Muscle of arm (tissue), 12 donors: Measurements from ENCODE around the gene B3GALT6. TPM values are rescaled to one million over a fixed set of nuclear protein-coding genes. Genes with fewer than 3 reads are reported as not detected.

ENCODE experiments used
- DNase-seq: peaks from one replicate; pipeline ENCODE4 v3.0.0-alpha.2; 2013
- polyA plus RNA-seq, 12 donors: library from polyadenylated mRNA; unstranded; fragments of 120-200 nt; gene quantifications; one replicate each; pipeline ENCODE4 v1.2.1, GENCODE V29; 2013; ENCODE audit not compliant: insufficient read length in 12 of 12

B3GALT6 gene
- polyA plus RNA-seq, 12 donors = 12.3 to 155 (median 16.1) TPM

GRCh38 chr1:1259540-1259939, 27.5 kb downstream of the B3GALT6 start:
- no peak for DNase-seq

DNA sequence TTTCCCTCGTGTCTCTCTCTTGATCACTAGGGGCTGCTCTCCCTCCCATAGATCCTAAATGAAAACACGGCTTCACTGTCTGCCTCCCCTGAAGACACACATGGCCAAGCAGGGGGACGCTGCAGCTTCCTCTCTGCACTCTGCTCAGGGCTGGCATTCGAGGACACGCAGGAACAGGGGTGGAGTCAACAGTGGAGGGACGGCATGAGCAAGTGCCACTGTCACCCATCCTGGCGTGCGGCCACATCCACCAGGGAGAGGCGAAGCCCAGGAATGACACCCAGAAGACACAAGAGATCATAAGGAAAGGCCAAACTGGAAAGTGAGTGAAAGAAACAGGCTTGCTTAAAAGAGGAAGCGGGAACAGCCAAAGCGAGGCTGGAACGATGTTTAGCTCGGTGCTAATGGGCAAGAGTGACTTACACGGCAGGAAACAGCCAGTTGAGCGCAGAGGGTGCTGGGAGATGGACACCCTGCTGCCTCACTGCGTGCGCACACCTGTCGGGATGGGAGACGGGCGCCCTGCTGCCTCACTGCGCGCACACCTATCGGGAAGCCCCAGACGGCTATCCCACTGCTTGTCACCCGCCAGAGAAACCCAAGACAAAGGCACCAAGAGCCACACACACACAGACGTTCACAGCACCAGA, 28.0 kb downstream of the B3GALT6 start:
- no peak for DNase-seq

- DNase-seq = no peak
These were observed 29.0 kb downstream of the B3GALT6 start for GRCh38 chr1:1260843-1261560.

GRCh38 chr1:1262071-1262470, 30.0 kb downstream of the B3GALT6 start:
- no peak for DNase-seq

DNA sequence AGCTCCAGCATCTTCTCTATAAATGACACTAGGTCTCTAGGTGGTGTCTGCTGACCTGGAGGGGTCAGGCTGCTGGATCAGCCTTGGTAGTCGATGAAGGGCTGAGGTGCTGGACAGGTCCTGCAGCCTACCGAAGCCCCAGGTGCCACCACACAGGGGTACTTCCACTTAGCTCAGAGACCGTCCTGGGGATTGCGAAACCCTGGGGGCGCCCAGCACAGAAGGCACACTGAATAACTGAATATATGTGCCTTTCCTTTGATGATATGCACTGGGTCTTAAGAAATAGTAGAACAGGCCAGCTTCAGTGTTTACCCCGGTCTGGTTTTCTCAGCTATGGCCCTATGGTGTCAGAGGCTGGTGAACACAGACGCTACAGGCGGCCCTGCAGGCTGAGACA, 30.7 kb downstream of the B3GALT6 start:
- no peak for DNase-seq

GRCh38 chr1:1264026-1264425, 32.0 kb downstream of the B3GALT6 start:
- no peak for DNase-seq

GRCh38 chr1:1264868-1265272, 32.8 kb downstream of the B3GALT6 start:
- DNase-seq = no peak

DNA sequence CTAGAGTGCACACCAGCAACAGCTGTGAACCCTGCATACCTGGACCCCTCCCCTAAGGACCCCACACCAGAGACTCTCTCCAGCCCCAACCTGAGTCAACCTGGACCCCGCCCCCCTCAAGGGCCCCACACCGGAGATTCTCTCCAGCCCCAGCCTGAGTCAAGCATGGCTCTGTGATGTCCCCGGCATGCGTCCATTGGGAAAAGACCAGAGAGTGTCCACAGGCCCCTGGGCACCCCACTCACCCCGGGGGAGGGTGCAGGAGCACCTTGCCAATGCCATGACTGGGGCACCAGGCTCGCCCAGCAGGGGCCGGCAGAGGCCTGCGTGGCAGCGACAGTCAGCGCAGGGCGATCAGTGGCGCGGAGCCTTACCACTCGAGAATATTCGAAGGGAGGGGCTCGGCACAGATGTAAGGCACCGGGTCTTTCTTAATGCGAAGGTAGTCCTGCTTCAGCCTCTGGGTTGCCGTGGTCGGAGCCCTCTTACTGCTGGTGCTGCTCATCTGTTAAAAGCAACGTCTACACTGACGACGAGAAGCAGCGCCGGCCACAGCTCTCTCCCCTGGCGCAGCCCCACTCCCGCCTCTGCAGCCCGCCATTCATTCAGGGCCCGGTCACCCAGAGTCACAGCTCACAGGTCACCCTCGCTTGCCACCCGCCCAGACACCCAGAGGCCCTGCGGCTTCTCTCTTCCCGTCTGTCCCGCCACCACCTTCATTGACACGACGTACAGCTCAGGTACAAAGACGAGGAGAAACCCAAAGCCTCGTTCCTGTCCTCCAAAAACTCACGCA, 35.6 kb downstream of the B3GALT6 start:
- DNase-seq = no peak

DNA sequence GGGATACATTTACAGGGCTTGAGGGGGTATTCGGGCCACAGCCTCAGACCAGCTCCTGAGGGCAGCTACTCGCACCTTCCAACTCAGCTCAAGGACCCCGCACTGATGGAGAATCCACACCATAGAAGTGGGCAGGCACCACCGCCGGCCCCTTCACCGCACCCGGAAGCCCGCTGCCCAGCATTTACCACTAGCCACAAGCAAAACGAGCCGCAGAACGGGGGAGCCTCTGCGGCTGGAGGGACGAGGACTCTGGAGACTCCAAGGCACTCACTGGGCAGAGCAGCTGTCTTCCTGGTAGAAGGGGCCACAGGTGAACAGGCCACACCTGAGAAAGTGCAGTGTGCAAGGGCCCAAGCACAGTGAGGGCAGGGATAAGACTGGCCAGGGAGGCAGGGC, 36.2 kb downstream of the B3GALT6 start:
- no peak for DNase-seq

- DNase-seq = no peak
These were observed 38.8 kb downstream of the B3GALT6 start for GRCh38 chr1:1270813-1271212.

- DNase-seq = no peak
These were observed 40.5 kb downstream of the B3GALT6 start for GRCh38 chr1:1272341-1273208.

- no peak for DNase-seq
These were observed 41.1 kb downstream of the B3GALT6 start for GRCh38 chr1:1273209-1273511.

DNA sequence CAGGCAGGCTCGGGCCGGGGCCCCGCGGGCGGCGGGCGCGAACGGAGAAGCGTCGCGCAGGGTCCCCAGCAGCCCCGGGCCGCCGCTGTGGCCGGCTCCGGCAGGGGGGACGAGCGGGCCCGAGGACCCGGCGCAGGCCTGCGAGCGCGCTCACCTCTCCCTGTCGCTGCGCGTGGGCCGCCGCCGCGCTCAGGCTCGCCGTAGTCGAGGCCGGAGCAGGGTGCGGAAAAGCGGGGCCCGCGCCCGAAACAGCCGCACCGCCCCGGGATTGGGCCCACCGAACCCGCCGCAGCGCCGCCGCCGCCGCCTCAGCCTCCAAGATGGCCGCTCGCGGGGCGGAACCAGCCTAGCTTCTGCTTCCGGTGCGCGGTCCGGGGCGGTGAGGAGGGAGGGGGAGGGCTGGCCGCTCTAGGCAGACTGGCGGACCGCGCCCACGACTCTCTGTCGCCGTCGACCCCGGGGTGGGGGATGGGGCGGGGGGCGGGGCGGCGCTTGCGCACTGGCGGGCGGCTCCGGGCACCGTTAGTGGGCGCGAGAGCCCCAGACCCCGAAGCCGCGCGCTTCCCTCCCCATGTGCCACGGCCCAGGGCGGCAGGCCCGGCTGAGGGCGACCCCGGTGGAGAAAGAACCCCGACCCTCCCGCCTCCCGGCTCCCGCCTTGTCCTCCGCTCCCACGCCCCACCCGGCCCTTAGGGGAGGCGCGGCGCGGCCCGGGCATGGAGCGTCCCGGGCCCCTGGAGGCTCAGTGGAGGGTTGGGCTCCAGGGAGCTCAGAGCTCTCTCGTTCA, 41.7 kb downstream of the B3GALT6 start, which contains the start of gene UBE2J2:
Gene UBE2J2 (minus strand): TSS at position 343 of the 787 bp plus-strand sequence. CDS start 5,862 bp downstream, outside the sequence.
- DNase-seq = peak; percentile 90

GRCh38 chr1:1274299-1274930, 42.4 kb downstream of the B3GALT6 start:
- DNase-seq = no peak

- no peak for DNase-seq
These were observed 42.9 kb downstream of the B3GALT6 start for GRCh38 chr1:1274931-1275431.

GRCh38 chr1:1275836-1276235, 43.8 kb downstream of the B3GALT6 start:
- no peak for DNase-seq

DNA sequence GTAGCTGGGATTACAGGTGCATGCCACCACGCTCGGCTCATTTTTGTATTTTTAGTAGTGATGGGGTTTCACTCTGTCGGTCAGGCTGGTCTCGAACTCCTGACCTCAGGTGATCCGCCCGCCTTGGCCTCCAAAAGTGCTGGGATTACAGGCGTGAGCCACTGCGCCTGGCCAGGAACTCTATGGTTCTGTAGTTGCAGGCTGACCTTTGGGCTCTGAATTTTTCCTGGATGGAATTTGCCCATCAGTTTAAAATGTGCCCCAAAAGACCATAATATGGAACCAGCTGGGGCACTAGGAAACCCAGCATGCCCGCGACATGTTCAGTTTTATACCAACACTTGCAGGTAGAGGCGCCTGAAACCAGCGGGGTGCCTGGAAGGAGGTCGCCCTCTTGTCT, 46.6 kb downstream of the B3GALT6 start:
- DNase-seq = no peak

DNA sequence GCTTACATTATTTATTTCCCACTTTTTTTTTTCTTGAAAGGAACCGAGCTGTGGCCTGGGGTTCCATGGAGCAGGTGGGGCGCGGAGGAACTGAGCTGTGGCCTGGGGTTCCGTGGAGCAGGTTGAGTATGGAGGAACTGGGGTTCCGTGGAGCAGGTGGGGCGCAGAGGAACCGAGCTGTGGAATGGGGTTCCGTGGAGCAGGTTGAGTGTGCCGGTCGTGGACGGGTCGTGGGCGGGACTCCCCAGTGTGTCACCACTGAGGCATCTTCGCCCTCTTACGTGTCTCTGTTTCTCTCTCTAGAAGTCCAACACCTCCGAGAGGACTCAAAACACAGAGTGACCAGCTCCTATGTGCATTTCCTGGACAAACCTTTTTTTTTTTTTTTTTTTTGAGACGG, 47.0 kb downstream of the B3GALT6 start:
- no peak for DNase-seq

- no peak for DNase-seq
These were observed 48.9 kb downstream of the B3GALT6 start for GRCh38 chr1:1280782-1281481.
